ENCODE data around the gene RNF207.

Gene RNF207

DNA sequence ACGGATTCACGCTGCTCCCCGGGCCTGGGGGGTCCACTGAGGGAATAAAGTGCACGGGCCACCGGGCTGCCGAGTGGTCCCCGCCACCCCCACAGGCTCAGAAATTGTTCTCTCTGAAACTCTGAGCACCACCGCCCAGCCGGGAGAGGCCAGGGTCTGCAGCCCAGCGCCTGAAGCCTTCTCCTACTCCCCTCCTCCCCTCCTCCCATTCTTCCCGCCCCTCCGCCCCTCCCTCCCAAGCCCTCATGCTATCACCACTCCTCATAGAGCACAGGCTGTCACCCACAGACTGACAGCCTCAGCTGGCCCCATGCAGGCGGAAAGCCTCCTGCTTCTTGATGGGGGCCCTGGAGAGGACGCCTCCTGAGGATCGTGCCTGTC, 55.7 kb downstream of the RNF207 start:
- TF ChIP-seq, protein P1, sequence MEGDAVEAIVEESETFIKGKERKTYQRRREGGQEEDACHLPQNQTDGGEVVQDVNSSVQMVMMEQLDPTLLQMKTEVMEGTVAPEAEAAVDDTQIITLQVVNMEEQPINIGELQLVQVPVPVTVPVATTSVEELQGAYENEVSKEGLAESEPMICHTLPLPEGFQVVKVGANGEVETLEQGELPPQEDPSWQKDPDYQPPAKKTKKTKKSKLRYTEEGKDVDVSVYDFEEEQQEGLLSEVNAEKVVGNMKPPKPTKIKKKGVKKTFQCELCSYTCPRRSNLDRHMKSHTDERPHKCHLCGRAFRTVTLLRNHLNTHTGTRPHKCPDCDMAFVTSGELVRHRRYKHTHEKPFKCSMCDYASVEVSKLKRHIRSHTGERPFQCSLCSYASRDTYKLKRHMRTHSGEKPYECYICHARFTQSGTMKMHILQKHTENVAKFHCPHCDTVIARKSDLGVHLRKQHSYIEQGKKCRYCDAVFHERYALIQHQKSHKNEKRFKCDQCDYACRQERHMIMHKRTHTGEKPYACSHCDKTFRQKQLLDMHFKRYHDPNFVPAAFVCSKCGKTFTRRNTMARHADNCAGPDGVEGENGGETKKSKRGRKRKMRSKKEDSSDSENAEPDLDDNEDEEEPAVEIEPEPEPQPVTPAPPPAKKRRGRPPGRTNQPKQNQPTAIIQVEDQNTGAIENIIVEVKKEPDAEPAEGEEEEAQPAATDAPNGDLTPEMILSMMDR (conservative IDR thresholded peaks at IDR 0.05; ENCODE audit: low read depth): no peak
- H3K27ac ChIP-seq: peak overlapping the region; percentile 90
- DNase-seq (ENCODE audit: low spot score): no peak
- CTCF ChIA-PET: interaction anchor here (0.7 to 1.1 kb wide), 2 partner anchors 86 to 225 kb away, joined by 3 read pairs; no protein-coding TSS in a partner anchor
- POLR2A ChIA-PET (ENCODE audit: low non-redundant PET): no interaction called here

DNA sequence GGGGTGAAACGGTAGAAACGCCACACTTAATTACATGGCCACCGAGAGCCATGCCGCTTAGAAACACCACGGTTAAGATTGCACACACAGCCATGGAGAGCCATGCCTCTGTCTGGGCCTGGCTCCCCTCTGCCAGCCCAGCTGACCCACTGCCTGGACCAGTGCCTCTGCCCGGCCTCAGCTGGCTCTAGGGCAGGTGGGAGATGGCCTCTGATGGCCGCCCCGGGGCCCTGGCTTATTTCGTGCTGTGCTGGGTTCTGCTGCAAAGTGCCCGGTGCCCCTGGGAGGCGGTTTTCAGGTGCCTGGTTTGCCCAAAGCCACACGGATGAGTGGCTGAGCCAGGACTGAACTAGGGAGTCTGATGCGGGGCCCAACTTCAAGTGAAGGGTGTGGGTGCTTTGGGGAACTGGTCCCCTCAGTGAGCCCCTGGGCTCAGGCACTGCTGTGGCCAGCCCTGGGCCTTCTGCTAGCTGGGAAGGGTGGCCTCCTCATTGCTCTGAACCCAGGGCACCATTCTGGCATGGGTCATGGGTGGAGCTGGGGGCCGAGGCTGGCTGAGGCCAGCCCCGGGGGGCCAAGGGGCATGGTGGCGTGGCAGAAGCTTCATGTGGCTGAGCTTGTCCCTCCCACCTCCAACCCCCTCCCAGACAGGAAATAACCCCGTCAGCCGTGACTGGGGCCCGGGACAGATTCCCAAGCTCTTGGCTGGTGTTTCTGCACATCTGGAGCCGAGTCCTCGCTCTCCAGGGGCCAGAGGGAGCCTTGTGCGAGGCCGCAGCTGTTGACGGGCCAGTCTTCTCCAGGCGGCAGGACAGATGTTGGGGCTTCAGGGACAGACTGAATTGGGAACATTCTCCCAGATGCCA, 56.9 kb downstream of the RNF207 start:
- POLR2A ChIA-PET (ENCODE audit: low non-redundant PET): no interaction called here
- peak overlapping the region; percentile 90 for H3K27ac ChIP-seq

DNA sequence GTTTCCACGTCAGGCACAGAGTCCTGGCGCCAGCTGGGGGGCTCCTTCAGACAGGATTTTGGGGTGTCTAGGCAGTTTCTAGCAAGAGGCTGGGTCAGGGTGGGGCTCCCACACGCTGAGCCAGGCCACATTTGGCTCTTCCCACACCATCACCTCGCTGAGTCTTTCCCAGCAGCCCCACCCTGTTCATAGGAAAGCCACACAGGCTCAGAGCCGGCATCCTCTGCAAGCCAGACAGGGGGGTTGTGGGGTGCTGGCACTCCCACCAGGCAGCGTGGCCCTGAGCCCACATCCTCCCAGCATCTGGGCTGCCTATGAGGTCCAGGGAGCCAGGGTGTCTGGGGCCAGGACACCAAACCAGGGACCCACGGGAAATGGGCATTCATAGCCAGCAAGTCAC, 57.8 kb downstream of the RNF207 start:
- no peak for DNase-seq (ENCODE audit: low spot score)
- peak overlapping the region; percentile 90 for H3K27ac ChIP-seq
- TF ChIP-seq, protein P1 (conservative IDR thresholded peaks at IDR 0.05; ENCODE audit: low read depth): no peak
- ChIA-PET CTCF (no interaction called here), POLR2A (ENCODE audit: low non-redundant PET) (no interaction called here)

More for the DNA sequence above, 56.9 kb downstream of the RNF207 start:
- no peak for DNase-seq (ENCODE audit: low spot score)
- CTCF ChIA-PET: interaction anchor here (0.6 kb wide), 2 partner anchors 19 to 142 kb away, joined by 3 to 5 read pairs; no protein-coding TSS in a partner anchor
- TF ChIP-seq, protein P1 (conservative IDR thresholded peaks at IDR 0.05; ENCODE audit: low read depth): no peak

DNA sequence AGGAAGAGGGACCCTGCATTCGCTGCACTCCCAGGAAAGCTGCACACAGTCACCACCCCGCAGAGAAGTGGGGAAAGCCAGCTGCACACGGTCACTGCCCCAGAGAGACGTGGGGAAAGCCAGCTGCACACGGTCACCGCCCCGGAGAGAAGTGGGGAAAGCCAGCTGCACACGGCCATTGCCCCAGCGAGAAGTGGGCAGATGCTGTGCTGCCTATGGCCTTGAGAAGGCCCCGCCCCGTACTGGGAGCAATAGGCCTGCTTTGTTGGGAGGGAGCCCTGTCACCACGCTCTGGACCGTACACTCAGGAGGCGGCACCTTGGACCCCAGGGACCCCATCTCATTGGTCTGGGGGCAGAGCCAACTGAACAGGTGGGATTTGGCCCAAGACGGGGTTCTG, 59.2 kb downstream of the RNF207 start:
- TF ChIP-seq, protein P1 (conservative IDR thresholded peaks at IDR 0.05; ENCODE audit: low read depth): no peak
- DNase-seq (ENCODE audit: low spot score): no peak
- ChIA-PET CTCF (no interaction called here), POLR2A (ENCODE audit: low non-redundant PET) (interaction anchor here (0.6 kb wide), 1 partner anchor 224 kb away, joined by 3 read pairs; no protein-coding TSS in a partner anchor)
- peak overlapping the region; percentile 90 for H3K27ac ChIP-seq

DNA sequence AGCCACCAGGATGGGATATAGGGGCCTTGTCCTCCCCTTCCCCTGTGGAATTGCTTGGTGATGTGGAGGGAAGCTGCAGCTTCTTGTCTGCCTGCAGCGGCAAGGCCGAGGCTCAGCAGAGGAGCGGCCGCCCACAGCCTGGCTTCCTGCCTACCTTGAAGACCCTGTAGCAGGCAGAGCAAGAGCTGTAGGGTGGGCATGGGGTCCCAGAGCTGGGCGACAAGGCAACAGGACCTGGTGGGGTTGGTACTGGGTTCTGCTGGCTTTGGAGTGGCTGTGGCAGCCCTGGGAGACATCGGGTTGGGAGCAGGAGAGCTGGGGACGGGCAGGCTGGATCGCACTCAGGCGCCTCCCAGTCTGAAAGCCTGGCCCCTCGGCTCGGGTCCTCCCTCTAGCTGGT, 60.7 kb downstream of the RNF207 start:
- CTCF ChIA-PET: no interaction called here
- peak overlapping the region; percentile 90 for H3K27ac ChIP-seq
- POLR2A ChIA-PET (ENCODE audit: low non-redundant PET): no interaction called here
- TF ChIP-seq, protein P1 (conservative IDR thresholded peaks at IDR 0.05; ENCODE audit: low read depth): no peak
- no peak for DNase-seq (ENCODE audit: low spot score)

DNA sequence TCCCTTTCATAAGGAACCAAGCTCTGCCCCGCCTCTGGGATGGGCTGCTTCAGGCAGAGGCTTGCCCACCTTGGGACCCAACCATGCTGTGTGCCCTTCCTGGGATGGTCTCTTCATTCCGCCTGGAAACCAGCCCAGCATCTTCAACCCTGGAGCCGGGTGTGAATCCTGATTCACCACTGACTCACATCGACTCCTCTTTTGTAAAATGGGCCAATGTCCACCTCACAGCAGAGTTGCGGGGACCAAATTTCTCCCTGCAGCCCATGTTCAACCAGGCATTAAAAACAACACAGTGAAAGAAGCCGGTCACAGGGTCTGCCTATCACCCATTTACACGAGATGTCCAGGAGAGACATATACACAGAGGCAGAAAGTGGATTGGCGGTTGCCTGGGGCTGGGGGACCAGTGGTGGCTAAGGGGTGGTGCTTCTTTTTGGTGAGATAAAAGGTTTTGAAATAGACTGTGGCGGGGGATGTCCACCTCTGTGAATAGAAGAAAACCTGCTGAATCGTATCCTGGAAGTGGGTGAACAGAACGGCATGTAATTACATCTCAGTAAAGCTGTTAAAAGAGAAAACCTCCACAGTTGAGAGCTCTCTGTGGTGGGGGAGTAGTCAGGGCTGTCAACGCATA, 61.9 kb downstream of the RNF207 start:
- ChIA-PET POLR2A (ENCODE audit: low non-redundant PET) (no interaction called here), CTCF (interaction anchor here (0.6 kb wide), 1 partner anchor 9 kb away, joined by 3 read pairs; no protein-coding TSS in a partner anchor)
- H3K27ac ChIP-seq: peak overlapping the region; percentile 90
- TF ChIP-seq, protein P1 (conservative IDR thresholded peaks at IDR 0.05; ENCODE audit: low read depth): no peak
- DNase-seq (ENCODE audit: low spot score): peak; percentile 64

Measured in RWPE1 (cell line).